ELF-1 (cell line): ENCODE results near the gene GUCA2A.

Experiments used
- DNase-seq: peaks from one replicate; pipeline ENCODE4 v3.0.0-alpha.2; 2016; ENCODE audit warnings: low read depth, low spot score

GUCA2A gene

GRCh38 chr1:42133390-42133789 lies 31.2 kb downstream of the GUCA2A start:
- DNase-seq: no peak

- DNase-seq: no peak
Measured at GRCh38 chr1:42130061-42130660, 34.4 kb downstream of the GUCA2A start.

GRCh38 chr1:42128964-42129363 lies 35.6 kb downstream of the GUCA2A start:
- DNase-seq: no peak

GRCh38 chr1:42128499-42128898 lies 36.0 kb downstream of the GUCA2A start:
- no peak for DNase-seq

- DNase-seq: no peak
Measured at GRCh38 chr1:42127767-42128166, 36.8 kb downstream of the GUCA2A start.

- no peak for DNase-seq
Measured at GRCh38 chr1:42125552-42125951, 39.0 kb downstream of the GUCA2A start.

GRCh38 chr1:42122408-42122807 lies 42.1 kb downstream of the GUCA2A start:
- no peak for DNase-seq

- no peak for DNase-seq
Measured at GRCh38 chr1:42118125-42118524, 46.4 kb downstream of the GUCA2A start.

- no peak for DNase-seq
Measured at GRCh38 chr1:42117214-42117613, 47.3 kb downstream of the GUCA2A start.

- DNase-seq: no peak
Measured at GRCh38 chr1:42114229-42114628, 50.3 kb downstream of the GUCA2A start.
